Cardiac septum (tissue), 1 donor: ENCODE results near the gene NCKAP5. TPM values are rescaled to one million over a fixed set of nuclear protein-coding genes. Genes with fewer than 3 reads are reported as not detected.

Source experiments
- DNase-seq: peaks from one replicate; pipeline ENCODE4 v3.0.0-alpha.2; 2020; ENCODE audit warnings: low spot score
- intact Hi-C: fragments of 100-400 bp; cut with DNase I; formaldehyde crosslinking; loops from one replicate; pipeline ENCODE4 v1.14.0; 2022
- total RNA-seq: library from RNA; stranded (reverse); fragmentation: NEBNext Ultra II Directional; extraction: Animal tissue kit (Norgen Biotek cat#: 25700); gene quantifications from one replicate; pipeline ENCODE4 v1.2.1, GENCODE V29; 2021
- donor health status: DM: no; HTN: no; CAD: no.

The NCKAP5 gene
- total RNA-seq, 1 donor from 2014 or later: 10.6 TPM

DNA sequence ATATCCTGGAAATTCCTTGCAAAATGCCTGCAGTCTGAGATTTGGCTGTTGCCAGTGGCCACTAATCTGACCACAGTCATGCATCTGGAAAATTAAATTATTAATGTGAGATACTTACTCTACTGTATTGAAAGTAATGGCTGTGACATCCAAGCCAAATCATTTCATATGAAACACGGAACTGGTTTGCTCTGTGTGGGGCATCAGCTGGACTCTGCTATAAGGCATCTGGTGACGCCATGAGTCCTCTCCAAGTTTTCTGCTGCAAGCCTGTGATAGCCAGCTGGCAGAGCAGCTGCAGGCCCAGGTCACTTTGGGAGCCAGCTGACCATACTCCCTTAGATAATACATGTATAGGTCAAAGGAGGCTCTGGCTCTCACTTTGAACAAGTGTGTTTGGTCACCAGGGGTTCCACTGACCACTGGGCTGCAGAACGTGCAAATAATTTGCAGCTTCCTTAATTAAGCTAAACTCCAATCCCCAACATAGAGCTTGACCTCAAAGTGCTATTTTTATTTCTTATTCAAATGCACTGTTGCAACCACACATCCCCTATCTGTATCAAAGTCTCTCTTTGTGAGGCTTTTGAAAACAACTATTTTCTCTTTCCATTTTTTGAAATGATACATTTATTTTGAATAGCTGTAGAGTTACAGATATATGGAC lies 152.9 kb downstream of the NCKAP5 start:
- intact Hi-C loops: loop anchor here (10.0 kb wide), 1 partner anchor 349 kb away; no protein-coding TSS in a partner anchor
- no peak for DNase-seq

DNA sequence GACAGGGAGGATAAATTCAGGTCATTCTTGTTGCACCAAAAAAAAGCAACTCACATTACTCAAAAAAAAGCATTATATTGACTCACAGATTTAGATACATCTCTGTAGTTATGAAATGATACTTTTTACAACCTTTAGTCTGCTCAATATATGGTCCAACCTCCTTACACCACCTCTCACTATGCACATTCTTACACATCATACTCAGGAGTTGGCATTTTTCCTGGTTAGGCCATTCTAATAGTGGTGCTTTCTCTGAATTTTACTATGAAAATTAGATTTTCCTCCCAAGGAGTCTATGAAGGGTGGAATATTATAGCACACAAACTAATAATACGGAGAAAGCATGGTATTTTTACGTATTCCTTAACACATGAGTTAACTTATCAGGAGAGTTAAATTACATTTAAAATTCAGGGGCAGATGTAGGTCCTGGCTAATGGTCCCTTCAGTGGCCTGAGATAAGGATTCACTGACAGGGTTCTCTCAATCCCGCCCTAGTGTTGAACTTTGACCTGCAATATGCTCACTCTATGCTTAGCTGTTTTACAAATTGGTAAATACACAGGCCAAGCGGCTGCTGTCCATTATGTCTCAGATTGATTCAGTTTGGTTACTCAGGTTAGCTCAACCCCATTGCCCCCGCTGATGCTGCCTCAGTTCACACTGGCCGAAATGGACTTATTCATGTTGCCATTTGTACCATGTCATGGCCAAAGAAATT lies 153.6 kb downstream of the NCKAP5 start:
- intact Hi-C loops: loop anchor here (10.0 kb wide), 1 partner anchor 350 kb away; no protein-coding TSS in a partner anchor
- DNase-seq: no peak

DNA sequence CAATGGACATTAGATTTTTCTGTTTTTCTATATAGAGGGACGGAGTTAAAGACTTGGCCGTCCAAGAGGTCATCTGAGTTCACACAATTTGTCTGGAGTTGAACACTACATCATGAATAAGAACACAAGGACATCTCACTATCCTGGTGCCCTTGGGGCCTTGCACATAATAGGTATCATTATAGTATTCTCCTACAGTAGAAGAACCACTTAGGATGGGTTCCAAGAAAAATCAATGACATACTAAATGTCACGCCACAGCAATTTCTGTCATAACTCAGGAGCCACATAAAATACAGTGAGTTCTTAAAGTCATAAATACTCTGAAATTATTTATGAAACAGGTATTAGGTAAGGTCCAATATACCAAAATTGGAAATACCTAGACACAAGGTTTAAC lies 154.4 kb downstream of the NCKAP5 start:
- intact Hi-C loops: loop anchor here (10.0 kb wide), 1 partner anchor 351 kb away; no protein-coding TSS in a partner anchor

DNA sequence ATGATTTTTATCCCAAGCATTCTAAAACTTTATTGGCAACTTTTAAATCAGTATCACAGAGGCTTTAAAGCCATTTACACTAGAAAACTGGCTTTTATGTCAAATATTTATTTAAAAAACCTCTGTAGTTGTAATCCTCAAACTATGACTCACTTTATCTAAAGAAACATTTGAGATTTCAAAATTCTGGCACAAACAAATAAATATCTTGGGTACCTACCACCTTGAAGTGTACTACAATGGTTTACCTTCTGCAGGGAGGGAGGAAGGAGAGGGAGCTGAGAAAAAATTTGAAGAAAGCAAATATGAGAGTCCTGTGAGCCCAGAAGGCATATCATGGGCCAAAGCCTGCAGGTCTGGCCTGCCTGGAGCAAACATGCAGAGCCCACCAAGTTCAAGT lies 155.6 kb downstream of the NCKAP5 start:
- intact Hi-C loops: loop anchor here (10.0 kb wide), 1 partner anchor 352 kb away; no protein-coding TSS in a partner anchor
- DNase-seq: no peak

More for the DNA sequence above, 154.4 kb downstream of the NCKAP5 start:
- DNase-seq: no peak

DNA sequence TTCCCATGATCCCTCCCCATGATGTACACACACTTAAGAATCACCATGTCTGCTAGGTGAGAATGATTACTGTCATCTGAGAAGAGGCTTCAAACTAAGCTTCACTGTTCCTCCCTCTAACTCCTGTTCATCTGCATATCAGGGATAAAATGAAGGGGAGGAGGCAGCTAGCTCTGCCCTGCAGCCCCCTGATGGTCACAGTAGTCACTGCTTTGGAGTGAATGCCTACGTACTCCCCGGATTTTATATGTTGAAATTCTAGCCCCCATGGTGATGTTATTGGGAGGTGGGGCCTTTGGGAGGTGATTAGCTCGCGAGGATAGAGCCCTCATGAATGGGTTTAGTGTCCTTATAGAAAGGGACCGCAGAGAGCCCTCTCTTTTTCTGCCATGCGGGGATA lies 156.4 kb downstream of the NCKAP5 start:
- intact Hi-C loops: loop anchor here (10.0 kb wide), 1 partner anchor 353 kb away; no protein-coding TSS in a partner anchor
- no peak for DNase-seq

DNA sequence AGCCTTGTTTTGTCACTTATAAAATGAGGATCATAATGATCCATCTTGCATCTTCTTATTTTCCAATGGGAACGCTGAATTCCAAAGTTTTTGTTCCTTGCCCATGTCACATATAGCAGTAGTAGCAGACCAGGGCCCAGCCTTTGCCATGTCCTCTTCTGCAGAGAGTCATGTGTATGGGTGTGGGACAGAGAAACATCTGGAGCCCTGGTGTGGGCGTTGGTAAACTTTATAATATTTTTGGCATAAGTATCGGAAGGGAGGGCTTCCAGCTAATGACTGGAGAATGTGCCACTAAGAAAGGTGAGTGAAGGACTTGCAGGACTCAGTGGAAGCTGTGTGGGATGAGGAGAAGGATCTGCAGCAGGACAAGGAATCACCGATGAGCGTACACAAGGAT lies 157.2 kb downstream of the NCKAP5 start:
- intact Hi-C loops: loop anchor here (10.0 kb wide), 1 partner anchor 354 kb away; no protein-coding TSS in a partner anchor
- DNase-seq: no peak

DNA sequence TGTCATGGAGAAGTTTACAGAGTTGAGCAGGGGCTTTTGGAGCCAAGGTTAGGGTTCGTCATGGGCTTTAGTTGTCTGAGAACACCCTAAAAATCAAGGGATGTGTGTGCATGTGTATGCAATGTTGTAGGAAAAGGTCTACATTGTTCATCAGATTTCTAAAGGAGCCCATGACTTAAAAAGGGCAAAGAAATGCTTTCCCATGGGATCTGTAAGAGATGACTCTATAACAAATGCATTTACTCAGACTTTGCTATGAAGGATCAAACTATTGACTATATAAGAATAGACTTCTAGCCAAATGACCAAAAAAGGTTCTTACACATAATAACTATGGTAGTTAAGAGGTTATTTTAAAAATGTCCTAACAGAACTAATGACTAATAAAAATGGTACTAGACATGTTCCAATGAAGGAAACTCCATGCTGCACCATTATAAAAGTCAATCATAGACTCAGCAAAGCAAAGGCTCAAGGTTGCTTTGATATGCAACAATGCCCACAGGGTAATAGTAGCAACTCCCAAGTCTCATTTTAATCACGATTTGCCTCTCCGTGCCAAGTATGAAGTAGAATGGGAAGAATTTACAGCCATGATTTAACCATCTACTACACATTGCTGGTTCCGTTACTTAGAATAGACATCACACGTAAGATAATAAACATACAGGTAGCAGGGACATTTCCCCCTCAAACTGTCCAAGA lies 158.5 kb downstream of the NCKAP5 start:
- no peak for DNase-seq
- intact Hi-C loops: loop anchor here (10.0 kb wide), 1 partner anchor 355 kb away; no protein-coding TSS in a partner anchor

DNA sequence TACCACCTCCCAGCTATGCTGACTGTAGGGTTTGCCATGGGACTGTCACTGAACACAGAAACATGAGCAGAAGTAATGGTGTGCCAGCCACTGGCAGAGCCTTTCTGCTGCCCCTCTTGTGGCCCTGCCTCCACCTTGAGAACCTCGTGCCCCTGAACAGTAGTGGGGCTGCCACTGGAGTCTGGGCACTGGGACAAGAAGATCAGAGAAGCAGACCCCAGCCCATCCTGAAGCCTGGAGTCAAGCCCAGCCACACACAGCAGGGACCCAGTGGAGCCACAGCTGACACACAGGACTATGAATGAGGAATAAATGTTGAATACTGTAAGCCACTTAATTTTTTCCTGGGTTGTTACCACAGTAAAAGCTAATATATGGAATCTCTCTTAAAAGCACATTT lies 159.6 kb downstream of the NCKAP5 start:
- intact Hi-C loops: no loop called here
- DNase-seq: no peak

DNA sequence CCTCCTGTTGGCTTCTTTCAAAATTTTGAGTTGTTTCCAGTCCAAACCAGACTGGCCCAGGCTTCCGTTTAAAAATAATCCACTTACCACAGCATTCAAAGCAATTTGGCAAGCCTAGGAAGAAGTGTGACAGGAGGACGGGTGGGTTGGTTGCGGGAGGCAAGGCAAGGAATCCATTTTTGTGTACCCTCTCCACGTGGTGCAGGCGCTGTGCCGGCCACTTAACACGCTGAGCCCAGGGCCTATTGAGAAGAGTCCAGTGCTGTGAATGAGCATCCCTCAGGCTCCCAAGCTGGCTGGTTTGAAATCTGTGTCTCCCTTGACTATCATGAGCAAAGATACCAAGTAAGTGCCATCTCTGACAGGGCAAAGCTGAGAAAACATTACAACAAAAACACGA lies 160.9 kb downstream of the NCKAP5 start:
- intact Hi-C loops: no loop called here
- DNase-seq: no peak

DNA sequence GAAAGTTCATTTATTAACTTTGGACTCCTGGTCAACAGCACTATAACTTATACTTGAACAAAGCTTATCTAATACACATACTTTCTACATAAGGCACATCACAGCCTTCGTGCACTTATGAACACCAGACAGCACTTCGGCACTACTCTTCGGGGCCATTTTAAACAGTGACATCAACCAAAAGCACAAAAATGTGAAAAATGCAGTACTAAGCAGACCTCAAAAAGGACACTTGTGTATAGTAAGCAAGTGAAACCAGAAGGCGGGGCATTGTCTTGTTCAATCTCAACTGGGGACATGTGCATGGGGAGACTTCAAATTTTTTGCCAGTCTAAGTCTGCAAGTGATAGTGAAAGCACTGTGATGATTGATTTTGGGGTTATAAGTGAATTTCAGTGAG lies 163.0 kb downstream of the NCKAP5 start:
- no peak for DNase-seq
- intact Hi-C loops: no loop called here

DNA sequence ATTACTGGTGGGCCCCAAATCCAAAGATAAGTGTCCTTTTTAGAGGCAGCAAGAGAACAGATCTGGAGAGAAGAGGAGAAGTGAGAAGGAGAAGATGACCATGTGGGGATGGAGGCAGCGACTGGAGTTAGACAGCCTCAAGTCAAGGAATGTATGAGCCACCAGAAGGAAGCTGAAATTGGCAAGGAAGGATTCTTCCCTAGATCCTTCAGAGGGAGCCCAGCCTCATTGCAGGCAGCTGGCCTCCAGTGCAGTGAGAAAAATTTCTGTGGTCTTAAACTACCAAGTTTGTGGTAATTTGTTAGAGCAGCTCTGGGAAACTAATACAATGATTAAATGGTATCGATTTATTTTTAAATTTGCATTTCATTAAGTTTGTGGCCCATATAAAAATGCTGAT lies 167.9 kb downstream of the NCKAP5 start:
- intact Hi-C loops: no loop called here

DNA sequence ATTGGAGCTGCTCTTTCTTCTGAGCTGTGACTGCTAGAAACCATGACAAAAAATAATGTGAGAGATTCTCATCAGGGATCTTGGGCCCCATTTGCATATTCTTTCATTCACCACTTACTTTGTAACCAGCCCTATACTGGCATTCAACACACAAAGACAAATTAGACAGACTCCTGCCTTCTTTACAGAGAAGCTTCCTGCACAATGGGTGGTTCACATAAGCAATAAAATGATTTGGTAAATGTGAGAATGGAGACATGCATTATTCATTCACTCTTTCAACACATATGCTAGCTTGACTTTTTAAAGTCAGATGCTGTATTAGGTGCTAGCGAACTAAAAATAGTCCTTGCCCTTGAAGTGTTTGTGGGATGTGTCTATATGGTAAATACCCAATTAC lies 174.4 kb downstream of the NCKAP5 start:
- no peak for DNase-seq
- intact Hi-C loops: no loop called here

More for the DNA sequence above, 167.9 kb downstream of the NCKAP5 start:
- DNase-seq: no peak

DNA sequence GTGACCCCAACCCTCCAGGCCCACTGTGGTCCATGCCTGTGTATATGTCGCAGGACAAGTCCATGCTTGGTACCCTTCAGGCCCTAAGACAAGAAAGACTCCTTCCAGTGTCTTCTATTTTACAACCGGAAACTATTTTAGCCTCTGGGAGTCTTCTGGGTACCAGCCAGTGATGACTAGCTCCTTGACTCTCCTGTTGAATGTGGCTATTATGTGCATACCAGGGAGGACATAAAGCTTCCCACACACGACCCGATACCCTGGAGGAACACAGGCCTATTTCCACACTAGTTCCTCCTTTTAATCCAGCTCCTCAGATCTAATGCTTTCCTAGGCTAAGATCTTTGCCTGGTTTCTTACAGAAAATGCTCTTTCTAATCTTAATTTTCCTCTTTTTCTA lies 178.1 kb downstream of the NCKAP5 start:
- intact Hi-C loops: no loop called here
- no peak for DNase-seq

DNA sequence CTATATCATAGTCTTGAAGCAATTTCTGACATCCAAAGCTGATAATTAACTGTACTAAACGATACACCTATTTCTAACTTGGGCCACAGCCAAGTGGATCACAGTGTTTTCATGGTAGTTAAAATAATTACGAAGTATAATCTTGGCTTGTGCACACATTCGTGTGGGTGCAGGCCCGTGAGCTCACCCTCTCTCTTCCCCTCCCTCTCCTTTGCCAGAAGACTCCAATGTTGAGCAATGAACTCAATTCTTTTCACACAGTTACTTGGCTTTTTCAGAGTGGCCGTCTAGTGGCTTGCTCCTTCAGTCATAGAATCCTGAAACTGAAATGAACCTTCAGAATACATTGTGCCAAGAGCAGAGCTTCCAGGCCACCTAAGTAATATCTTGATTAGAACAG lies 178.7 kb downstream of the NCKAP5 start:
- intact Hi-C loops: no loop called here
- no peak for DNase-seq

DNA sequence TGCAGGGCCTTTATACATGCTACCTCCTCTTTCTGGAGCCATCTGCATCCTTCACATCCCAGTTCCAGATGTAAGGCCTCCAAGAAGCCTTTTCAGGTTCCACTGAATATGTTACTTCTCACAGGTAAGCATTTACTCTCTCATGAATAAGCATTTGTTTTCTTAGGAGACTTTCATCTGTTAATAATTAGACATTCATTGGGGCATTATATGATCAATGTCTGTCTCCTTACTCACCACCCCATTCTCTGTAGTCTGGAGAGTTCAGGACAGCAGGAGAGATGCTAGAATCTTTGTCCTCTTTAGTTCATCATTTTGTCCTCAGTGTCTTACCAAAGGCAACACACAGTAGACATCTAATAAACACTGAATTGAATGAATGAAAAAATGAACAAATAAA lies 185.7 kb downstream of the NCKAP5 start:
- DNase-seq: no peak
- intact Hi-C loops: no loop called here

DNA sequence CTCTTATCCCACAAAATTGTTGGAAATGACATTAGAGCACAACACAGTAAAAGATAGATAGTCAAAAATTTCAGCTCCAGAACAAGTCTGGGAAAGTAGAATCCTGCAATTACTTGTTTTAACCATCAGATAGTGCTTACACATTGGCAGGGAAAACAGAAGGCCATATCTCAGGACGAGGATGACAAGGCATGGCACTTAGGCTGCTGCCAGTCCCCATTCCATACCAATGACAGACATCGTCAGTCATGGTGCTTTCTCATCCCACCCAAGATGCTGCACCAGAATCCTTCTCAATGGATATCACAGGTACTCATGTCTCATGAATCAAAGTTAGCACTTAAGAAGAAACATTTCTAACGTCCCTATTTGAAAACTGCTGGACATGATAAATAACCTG lies 187.3 kb downstream of the NCKAP5 start:
- no peak for DNase-seq

DNA sequence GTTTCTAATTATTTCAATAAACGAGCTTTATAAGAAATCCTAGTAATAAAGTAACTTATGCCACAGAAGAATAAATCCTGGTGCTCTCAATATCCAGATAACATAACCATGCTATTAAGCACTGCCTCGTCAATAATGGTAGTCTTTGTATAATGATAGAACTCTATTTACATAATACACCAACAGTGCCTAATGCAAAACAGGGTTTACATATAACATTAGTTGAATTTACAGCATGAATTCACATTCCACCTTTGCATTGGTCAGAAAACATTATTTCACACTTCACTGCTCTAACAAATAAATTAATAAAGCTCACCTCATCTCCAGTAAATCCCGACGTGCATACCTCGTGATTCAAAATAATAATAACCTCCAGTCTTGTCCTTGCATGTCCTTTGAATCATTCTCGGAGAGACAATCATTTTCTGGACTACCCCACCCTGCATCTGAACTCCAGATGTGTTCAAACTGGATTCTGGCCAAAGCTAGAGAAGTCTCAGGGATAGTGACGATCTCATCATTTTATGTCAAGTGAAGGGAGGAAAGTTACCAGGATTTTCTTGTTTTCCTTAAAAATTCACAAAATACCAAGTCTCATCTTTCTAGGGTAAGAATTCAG lies 189.2 kb downstream of the NCKAP5 start:
- intact Hi-C loops: no loop called here
- DNase-seq: no peak

More for the DNA sequence above, 187.3 kb downstream of the NCKAP5 start:
- intact Hi-C loops: no loop called here

DNA sequence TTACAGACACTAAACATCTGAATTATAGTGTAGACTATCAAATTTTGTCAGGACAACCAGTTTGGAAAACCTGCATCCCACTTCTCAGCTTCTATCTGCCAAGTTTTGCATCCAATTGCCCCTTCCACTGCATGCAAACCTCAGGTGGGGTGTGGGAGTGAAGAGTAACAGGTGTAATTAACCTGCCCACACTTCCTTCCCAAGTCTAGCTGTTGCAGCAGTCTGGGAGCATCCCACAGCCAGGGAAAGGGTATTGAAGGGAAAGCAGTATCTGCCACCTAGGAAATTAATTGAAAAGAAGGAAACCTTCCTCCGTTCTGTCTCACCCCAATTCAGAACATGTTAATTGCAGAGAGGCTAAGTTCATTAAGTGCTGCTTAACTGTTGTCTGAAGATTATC lies 189.9 kb downstream of the NCKAP5 start:
- intact Hi-C loops: no loop called here
- DNase-seq: no peak

DNA sequence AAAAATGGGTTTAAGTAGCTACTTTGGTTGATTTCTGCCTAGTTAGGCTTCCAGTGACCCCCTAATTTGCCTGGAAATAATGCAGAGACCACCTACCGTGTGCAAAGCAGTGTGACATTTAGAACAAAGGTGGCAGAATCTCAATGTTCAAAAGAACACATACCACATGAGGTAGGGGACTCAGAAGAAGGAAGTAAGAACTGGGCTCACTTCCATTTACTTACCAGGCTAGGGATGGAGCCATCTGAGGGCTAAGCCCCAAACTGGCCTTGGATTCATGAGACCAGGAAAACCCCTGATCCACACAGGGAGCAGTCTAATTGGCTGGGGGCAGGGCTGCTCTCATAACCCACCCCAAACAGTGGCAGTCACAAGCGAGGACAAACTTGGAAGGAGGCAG lies 190.7 kb downstream of the NCKAP5 start:
- DNase-seq: no peak
- intact Hi-C loops: no loop called here

DNA sequence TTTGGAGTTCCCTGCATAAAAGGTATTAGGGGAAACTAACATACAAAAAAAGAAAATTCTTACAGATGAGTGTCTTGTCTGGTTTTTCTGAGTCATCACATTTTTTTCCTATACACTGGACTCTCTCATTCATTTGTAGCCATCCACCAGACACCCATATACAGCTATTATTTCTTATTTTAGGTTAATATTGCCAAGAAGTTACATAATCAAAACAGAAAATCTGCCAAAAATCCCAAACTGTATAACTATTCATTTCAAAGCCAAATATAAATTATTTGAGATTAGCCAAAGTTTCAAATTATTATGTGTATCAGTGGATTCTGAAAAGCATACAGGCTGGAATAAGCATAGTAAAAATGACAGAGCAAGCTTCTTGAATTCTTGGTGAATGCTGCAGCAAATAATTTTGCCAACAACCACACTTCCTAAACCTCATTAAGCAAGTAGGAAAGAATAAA lies 191.2 kb downstream of the NCKAP5 start:
- DNase-seq: no peak
- intact Hi-C loops: no loop called here
